ENCODE results near the gene SLC20A1. TPM values are rescaled to one million over a fixed set of nuclear protein-coding genes. Genes with fewer than 3 reads are reported as not detected.

The SLC20A1 gene
- total RNA-seq, 1 donor from 2014 or later, result 63.9 TPM

DNA sequence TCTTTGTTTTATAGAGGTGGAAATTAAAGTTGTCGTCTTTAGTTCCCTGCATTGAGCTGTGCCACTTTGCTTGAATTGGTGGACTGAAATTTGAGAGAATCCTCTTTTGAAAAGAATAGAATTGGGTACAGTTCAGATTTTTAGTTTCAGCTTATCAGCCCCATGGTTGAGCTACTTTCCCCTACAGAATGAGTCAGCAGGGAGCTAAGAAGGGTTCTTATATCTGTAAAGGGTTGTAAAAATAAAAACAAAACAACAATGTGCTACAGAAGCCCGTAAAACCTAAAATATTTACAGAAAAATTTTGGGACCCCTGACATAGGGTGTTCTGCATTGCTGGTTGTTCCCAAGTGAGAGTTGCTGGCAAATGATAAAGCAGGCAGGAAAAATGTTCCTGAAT is 12.6 kb downstream of the SLC20A1 start:
- Mint-ChIP-seq H3K9me3 (no peaks in the 10 kb centered on the region), H3K36me3 (peaks cover 53% of the 10 kb centered on the region), H3K27ac (no peak overlapping the region), H3K4me1 (ENCODE audit: unreplicated experiment) (peaks cover 3% of the 10 kb centered on the region), H3K4me3 (no peak overlapping the region), H3K27me3 (no peaks in the 10 kb centered on the region)
- no peak for DNase-seq (ENCODE audit: extremely low spot score, unreplicated experiment)
- TF ChIP-seq, protein P1, sequence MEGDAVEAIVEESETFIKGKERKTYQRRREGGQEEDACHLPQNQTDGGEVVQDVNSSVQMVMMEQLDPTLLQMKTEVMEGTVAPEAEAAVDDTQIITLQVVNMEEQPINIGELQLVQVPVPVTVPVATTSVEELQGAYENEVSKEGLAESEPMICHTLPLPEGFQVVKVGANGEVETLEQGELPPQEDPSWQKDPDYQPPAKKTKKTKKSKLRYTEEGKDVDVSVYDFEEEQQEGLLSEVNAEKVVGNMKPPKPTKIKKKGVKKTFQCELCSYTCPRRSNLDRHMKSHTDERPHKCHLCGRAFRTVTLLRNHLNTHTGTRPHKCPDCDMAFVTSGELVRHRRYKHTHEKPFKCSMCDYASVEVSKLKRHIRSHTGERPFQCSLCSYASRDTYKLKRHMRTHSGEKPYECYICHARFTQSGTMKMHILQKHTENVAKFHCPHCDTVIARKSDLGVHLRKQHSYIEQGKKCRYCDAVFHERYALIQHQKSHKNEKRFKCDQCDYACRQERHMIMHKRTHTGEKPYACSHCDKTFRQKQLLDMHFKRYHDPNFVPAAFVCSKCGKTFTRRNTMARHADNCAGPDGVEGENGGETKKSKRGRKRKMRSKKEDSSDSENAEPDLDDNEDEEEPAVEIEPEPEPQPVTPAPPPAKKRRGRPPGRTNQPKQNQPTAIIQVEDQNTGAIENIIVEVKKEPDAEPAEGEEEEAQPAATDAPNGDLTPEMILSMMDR (conservative IDR thresholded peaks at IDR 0.05), result no peak

DNA sequence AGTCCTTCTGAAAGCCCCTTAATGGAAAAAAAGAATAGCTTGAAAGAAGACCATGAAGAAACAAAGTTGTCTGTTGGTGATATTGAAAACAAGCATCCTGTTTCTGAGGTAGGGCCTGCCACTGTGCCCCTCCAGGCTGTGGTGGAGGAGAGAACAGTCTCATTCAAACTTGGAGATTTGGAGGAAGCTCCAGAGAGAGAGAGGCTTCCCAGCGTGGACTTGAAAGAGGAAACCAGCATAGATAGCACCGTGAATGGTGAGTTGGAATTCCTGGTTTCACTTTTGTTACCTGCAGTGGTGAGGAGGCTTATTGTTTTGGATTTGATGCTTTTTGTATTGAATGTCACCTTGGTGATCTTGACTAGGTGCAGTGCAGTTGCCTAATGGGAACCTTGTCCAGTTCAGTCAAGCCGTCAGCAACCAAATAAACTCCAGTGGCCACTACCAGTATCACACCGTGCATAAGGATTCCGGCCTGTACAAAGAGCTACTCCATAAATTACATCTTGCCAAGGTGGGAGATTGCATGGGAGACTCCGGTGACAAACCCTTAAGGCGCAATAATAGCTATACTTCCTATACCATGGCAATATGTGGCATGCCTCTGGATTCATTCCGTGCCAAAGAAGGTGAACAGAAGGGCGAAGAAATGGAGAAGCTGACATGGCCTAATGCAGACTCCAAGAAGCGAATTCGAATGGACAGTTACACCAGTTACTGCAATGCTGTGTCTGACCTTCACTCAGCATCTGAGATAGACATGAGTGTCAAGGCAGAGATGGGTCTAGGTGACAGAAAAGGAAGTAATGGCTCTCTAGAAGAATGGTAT is 13.3 kb downstream of the SLC20A1 start:
- H3K9me3 Mint-ChIP-seq, result no peaks in the 10 kb centered on the region

DNA sequence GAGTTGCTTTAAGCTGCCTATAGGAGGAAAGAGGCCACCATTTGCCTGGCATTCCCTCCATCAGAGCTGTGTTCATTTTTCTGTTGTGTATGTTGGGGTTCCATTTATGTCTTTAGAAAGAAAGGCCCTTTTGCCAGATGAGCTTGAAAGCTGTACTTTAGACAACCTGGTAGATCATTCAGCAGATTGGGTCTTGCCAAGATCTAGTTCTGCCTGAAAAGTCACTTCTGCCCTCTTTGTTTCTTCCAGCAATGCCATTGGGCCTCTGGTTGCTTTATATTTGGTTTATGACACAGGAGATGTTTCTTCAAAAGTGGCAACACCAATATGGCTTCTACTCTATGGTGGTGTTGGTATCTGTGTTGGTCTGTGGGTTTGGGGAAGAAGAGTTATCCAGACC is 14.4 kb downstream of the SLC20A1 start:
- H3K27me3 Mint-ChIP-seq, result no peaks in the 10 kb centered on the region
- H3K27ac Mint-ChIP-seq, result no peak overlapping the region
- H3K9me3 Mint-ChIP-seq, result no peaks in the 10 kb centered on the region
- TF ChIP-seq, protein P1 (conservative IDR thresholded peaks at IDR 0.05), result no peak
- no peak overlapping the region for H3K4me3 Mint-ChIP-seq
- H3K4me1 Mint-ChIP-seq (ENCODE audit: unreplicated experiment), result peaks cover 3% of the 10 kb centered on the region
- H3K36me3 Mint-ChIP-seq, result peaks cover 58% of the 10 kb centered on the region
- no peak for DNase-seq (ENCODE audit: extremely low spot score, unreplicated experiment)

More for the DNA sequence above, 13.3 kb downstream of the SLC20A1 start:
- Mint-ChIP-seq H3K27ac (no peak overlapping the region), H3K36me3 (peaks cover 56% of the 10 kb centered on the region), H3K4me3 (no peak overlapping the region), H3K27me3 (no peaks in the 10 kb centered on the region), H3K4me1 (ENCODE audit: unreplicated experiment) (peaks cover 3% of the 10 kb centered on the region)
- no peak for DNase-seq (ENCODE audit: extremely low spot score, unreplicated experiment)
- TF ChIP-seq, protein P1 (conservative IDR thresholded peaks at IDR 0.05), result no peak

DNA sequence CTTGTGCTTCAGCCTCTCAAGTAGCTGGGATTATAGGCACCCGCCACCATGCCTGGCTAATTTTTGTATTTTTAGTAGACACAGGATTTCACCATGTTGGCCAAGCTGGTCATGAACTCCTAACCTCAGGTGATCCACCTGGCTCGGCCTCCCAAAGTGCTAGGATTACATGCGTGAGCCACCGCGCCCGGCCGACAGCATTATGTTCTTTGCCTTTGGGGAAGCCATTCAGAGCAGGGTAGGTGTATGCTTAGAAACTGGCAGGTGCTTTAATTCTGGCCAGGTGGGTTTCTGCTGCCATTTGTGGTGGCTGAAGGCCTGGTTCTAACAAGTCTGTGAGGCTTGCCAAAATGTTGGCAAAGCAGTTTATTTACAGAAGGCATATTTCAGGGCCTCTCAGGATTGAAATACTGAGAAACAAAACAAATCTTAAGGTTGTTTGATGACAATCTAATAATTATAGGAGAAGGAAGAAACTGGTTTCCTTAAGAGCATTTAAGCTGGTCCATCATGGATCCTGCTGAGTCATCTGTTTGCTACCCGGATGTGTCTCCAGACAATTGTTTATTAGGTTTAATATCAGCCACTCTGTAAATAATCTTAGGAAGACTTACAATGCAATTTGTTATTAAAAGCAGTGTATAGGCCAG is 16.0 kb downstream of the SLC20A1 start:
- no peak for DNase-seq (ENCODE audit: extremely low spot score, unreplicated experiment)
- no peaks in the 10 kb centered on the region for H3K27me3 Mint-ChIP-seq
- H3K9me3 Mint-ChIP-seq, result no peaks in the 10 kb centered on the region
- TF ChIP-seq, protein P1 (conservative IDR thresholded peaks at IDR 0.05), result no peak
- H3K4me1 Mint-ChIP-seq (ENCODE audit: unreplicated experiment), result peaks cover 3% of the 10 kb centered on the region
- peaks cover 57% of the 10 kb centered on the region for H3K36me3 Mint-ChIP-seq
- H3K27ac Mint-ChIP-seq, result peak overlapping the region; percentile 64
- no peak overlapping the region for H3K4me3 Mint-ChIP-seq

DNA sequence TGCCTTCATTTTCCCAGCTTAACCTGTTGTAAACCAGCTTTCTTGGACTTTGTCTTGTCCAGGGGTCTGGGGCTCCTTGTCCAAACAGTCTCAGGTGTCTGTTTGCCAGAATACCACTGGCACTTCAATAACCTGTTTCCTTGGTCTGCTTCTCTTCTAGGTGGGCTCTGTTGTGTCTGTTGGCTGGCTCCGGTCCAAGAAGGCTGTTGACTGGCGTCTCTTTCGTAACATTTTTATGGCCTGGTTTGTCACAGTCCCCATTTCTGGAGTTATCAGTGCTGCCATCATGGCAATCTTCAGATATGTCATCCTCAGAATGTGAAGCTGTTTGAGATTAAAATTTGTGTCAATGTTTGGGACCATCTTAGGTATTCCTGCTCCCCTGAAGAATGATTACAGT is 17.0 kb downstream of the SLC20A1 start:
- no peak overlapping the region for H3K4me3 Mint-ChIP-seq
- no peaks in the 10 kb centered on the region for H3K27me3 Mint-ChIP-seq
- DNase-seq (ENCODE audit: extremely low spot score, unreplicated experiment), result no peak
- no peak overlapping the region for H3K27ac Mint-ChIP-seq
- H3K36me3 Mint-ChIP-seq, result peaks cover 56% of the 10 kb centered on the region
- TF ChIP-seq, protein P1 (conservative IDR thresholded peaks at IDR 0.05), result no peak
- no peaks in the 10 kb centered on the region for H3K9me3 Mint-ChIP-seq
- H3K4me1 Mint-ChIP-seq (ENCODE audit: unreplicated experiment), result peaks cover 3% of the 10 kb centered on the region
